HEK293 (cell line): ENCODE data around the gene ADAMTSL4.

Source experiments
- GLI2 ChIP-seq: fragments of 450-650 bp; formaldehyde crosslinking; IDR thresholded peaks from 2 replicates; pipeline ENCODE4; 2017; ENCODE audit warnings: missing biosample characterization, missing genetic modification characterization, low read depth, borderline replicate concordance
- GLI4 ChIP-seq: fragments of 450-650 bp; formaldehyde crosslinking; IDR thresholded peaks from 2 replicates; pipeline ENCODE4 v1.5.1; 2016; ENCODE audit warnings: missing biosample characterization, missing genetic modification characterization
- IKZF3 ChIP-seq: fragments of 450-650 bp; IDR thresholded peaks from 2 replicates; pipeline ENCODE4 v1.5.0; 2018; ENCODE audit warnings: missing biosample characterization, mild to moderate bottlenecking, missing genetic modification characterization, moderate library complexity
- KLF16 ChIP-seq: fragments of 450-650 bp; formaldehyde crosslinking; IDR thresholded peaks from 2 replicates; pipeline ENCODE4 v1.5.1; 2017; ENCODE audit warnings: missing biosample characterization, missing genetic modification characterization
- SP2 ChIP-seq: fragments of 450-650 bp; formaldehyde crosslinking; IDR thresholded peaks from 2 replicates; pipeline ENCODE4 v1.5.1; 2016; ENCODE audit warnings: missing biosample characterization, missing genetic modification characterization
- SP7 ChIP-seq: fragments of 450-650 bp; formaldehyde crosslinking; IDR thresholded peaks from 2 replicates; pipeline ENCODE4 v1.5.1; 2016; ENCODE audit warnings: missing biosample characterization, missing genetic modification characterization
- TSHZ1 ChIP-seq: fragments of 450-650 bp; formaldehyde crosslinking; IDR thresholded peaks from 2 replicates; pipeline ENCODE4 v1.5.1; 2016; ENCODE audit warnings: missing biosample characterization, missing genetic modification characterization, borderline replicate concordance
- ZBTB26 ChIP-seq: fragments of 450-650 bp; formaldehyde crosslinking; optimal IDR thresholded peaks from 2 replicates; pipeline ENCODE3; 2016; ENCODE audit warnings: missing biosample characterization, mild to moderate bottlenecking, missing genetic modification characterization
- ZBTB6 ChIP-seq: fragments of 450-650 bp; formaldehyde crosslinking; IDR thresholded peaks from 2 replicates; pipeline ENCODE4 v1.5.1; 2017; ENCODE audit warnings: missing biosample characterization, missing genetic modification characterization
- ZNF10 ChIP-seq: fragments of 450-650 bp; formaldehyde crosslinking; IDR thresholded peaks from 2 replicates; pipeline ENCODE4 v1.5.1; 2017; ENCODE audit warnings: missing biosample characterization, missing genetic modification characterization
- ZNF133 ChIP-seq: fragments of 450-650 bp; formaldehyde crosslinking; IDR thresholded peaks from 2 replicates; pipeline ENCODE4 v1.5.1; 2016; ENCODE audit warnings: missing biosample characterization, missing genetic modification characterization
- ZNF140 ChIP-seq: fragments of 450-650 bp; formaldehyde crosslinking; IDR thresholded peaks from 2 replicates; pipeline ENCODE4 v1.5.1; 2016; ENCODE audit warnings: missing biosample characterization, missing genetic modification characterization
- ZNF146 ChIP-seq: fragments of 450-650 bp; formaldehyde crosslinking; IDR thresholded peaks from 2 replicates; pipeline ENCODE4 v1.5.1; 2016; ENCODE audit warnings: missing biosample characterization, missing genetic modification characterization
- ZNF175 ChIP-seq: fragments of 450-650 bp; formaldehyde crosslinking; IDR thresholded peaks from 2 replicates; pipeline ENCODE4 v1.5.1; 2016; ENCODE audit warnings: missing biosample characterization, missing genetic modification characterization
- ZNF18 ChIP-seq: fragments of 450-650 bp; formaldehyde crosslinking; IDR thresholded peaks from 2 replicates; pipeline ENCODE4 v1.5.1; 2016; ENCODE audit warnings: missing biosample characterization, missing genetic modification characterization
- ZNF221 ChIP-seq: fragments of 450-650 bp; formaldehyde crosslinking; IDR thresholded peaks from 2 replicates; pipeline ENCODE4 v1.5.1; 2017; ENCODE audit warnings: missing biosample characterization, missing genetic modification characterization, borderline replicate concordance
- ZNF274 ChIP-seq, 2 experiments: fragments of 200-500 bp in 1 of 2; fragments of 450-650 bp in 1 of 2; sonication (Bioruptor generic) in 1 of 2; formaldehyde crosslinking in 1 of 2; IDR thresholded peaks; 2 replicates each; pipeline versions ENCODE4 v1.5.1 to v1.6.1; 2014 to 2016; ENCODE audit warnings: borderline replicate concordance in 1 of 2, inconsistent platforms in 1 of 2, low read length in 1 of 2, missing biosample characterization in 1 of 2, missing genetic modification characterization in 1 of 2
- ZNF311 ChIP-seq: fragments of 450-650 bp; formaldehyde crosslinking; IDR thresholded peaks from 2 replicates; pipeline ENCODE4 v1.5.1; 2017; ENCODE audit warnings: missing biosample characterization, missing genetic modification characterization, borderline replicate concordance
- ZNF398 ChIP-seq: fragments of 450-650 bp; formaldehyde crosslinking; IDR thresholded peaks from 2 replicates; pipeline ENCODE4 v1.5.1; 2017; ENCODE audit warnings: missing biosample characterization, missing genetic modification characterization
- ZNF48 ChIP-seq: fragments of 450-650 bp; formaldehyde crosslinking; IDR thresholded peaks from 2 replicates; pipeline ENCODE4 v1.5.1; 2016; ENCODE audit warnings: missing biosample characterization, missing genetic modification characterization
- ZNF513 ChIP-seq: fragments of 450-650 bp; IDR thresholded peaks from 2 replicates; pipeline ENCODE4 v1.5.1; 2018; ENCODE audit warnings: missing biosample characterization, missing genetic modification characterization
- ZNF530 ChIP-seq: fragments of 450-650 bp; formaldehyde crosslinking; IDR thresholded peaks from 2 replicates; pipeline ENCODE4 v1.5.1; 2016; ENCODE audit warnings: low read depth, missing biosample characterization, missing genetic modification characterization
- ZNF585B ChIP-seq: fragments of 450-650 bp; formaldehyde crosslinking; IDR thresholded peaks from 2 replicates; pipeline ENCODE4 v1.5.1; 2016; ENCODE audit warnings: missing biosample characterization, missing genetic modification characterization
- ZNF596 ChIP-seq: fragments of 450-650 bp; IDR thresholded peaks from 2 replicates; pipeline ENCODE4 v1.5.0; 2018; ENCODE audit warnings: missing biosample characterization, mild to moderate bottlenecking, missing genetic modification characterization, moderate library complexity
- ZNF621 ChIP-seq: fragments of 450-650 bp; formaldehyde crosslinking; IDR thresholded peaks from 2 replicates; pipeline ENCODE4 v1.5.1; 2017; ENCODE audit warnings: missing biosample characterization, missing genetic modification characterization
- ZNF623 ChIP-seq: fragments of 450-650 bp; formaldehyde crosslinking; IDR thresholded peaks from 2 replicates; pipeline ENCODE4 v1.5.1; 2016; ENCODE audit warnings: missing biosample characterization, missing genetic modification characterization
- ZNF701 ChIP-seq: fragments of 450-650 bp; formaldehyde crosslinking; IDR thresholded peaks from 2 replicates; pipeline ENCODE4 v1.5.1; 2016; ENCODE audit warnings: missing biosample characterization, missing genetic modification characterization
- ZNF768 ChIP-seq: fragments of 450-650 bp; formaldehyde crosslinking; IDR thresholded peaks from 2 replicates; pipeline ENCODE4 v1.5.1; 2018; ENCODE audit warnings: missing biosample characterization, mild to moderate bottlenecking, missing genetic modification characterization
- ZSCAN30 ChIP-seq: fragments of 450-650 bp; IDR thresholded peaks from 2 replicates; pipeline ENCODE4 v1.5.1; 2018; ENCODE audit warnings: missing biosample characterization, mild to moderate bottlenecking, missing genetic modification characterization, moderate library complexity

ADAMTSL4 gene

GRCh38 chr1:150561254-150561973 is 12.2 kb downstream of the ADAMTSL4 start (continued):
- peak; percentile 91 for TF ChIP-seq SP2 (tag by site-specific recombination)
- TF ChIP-seq ZNF513 (tag by site-specific recombination), result 0 out of 2 replicates have a peak, but pooled peaks have one; percentile 16
- no peak for TF ChIP-seq ZNF585B (tag by site-specific recombination)
- TF ChIP-seq ZNF175 (tag by site-specific recombination), result no peak
- TF ChIP-seq ZBTB26, result peak; percentile 71
- no peak for TF ChIP-seq GLI4
- TF ChIP-seq ZNF701 (tag by site-specific recombination), result no peak
- TF ChIP-seq IKZF3 (tag by site-specific recombination), result peak; percentile 93
- TF ChIP-seq ZNF274 (IDR thresholded peaks at IDR 0.05; ENCODE audit: low read length), result no peak
- TF ChIP-seq ZNF274 (tag by site-specific recombination; IDR thresholded peaks at IDR 0.05; ENCODE audit: borderline replicate concordance), result no peak
- no peak for TF ChIP-seq ZNF530
- no peak for TF ChIP-seq ZNF398 (tag by site-specific recombination)
- 0 out of 2 replicates have a peak, but pooled peaks have one; percentile 3 for TF ChIP-seq TSHZ1 (tag by site-specific recombination)
- TF ChIP-seq ZNF10 (tag by site-specific recombination), result peak; percentile 42; the same call in 1 of the 2 replicates
- TF ChIP-seq ZNF146, result no peak
- TF ChIP-seq ZNF621 (tag by site-specific recombination), result no peak
- no peak for TF ChIP-seq ZNF48 (tag by site-specific recombination)
- 0 out of 2 replicates have a peak, but pooled peaks have one; percentile 7 for TF ChIP-seq KLF16
- TF ChIP-seq ZNF221 (tag by site-specific recombination), result no peak
- TF ChIP-seq ZNF311 (tag by site-specific recombination), result no peak
- peak; percentile 62; the same call in 1 of the 2 replicates for TF ChIP-seq SP7 (tag by site-specific recombination)
- TF ChIP-seq ZSCAN30 (tag by site-specific recombination), result peak; percentile 8; the same call in 1 of the 2 replicates
- TF ChIP-seq ZNF768 (tag by site-specific recombination), result no peak
- 0 out of 2 replicates have a peak, but pooled peaks have one; percentile 15 for TF ChIP-seq ZNF623
- TF ChIP-seq ZNF596 (tag by site-specific recombination), result no peak
- no peak for TF ChIP-seq GLI2 (tag by site-specific recombination)
- no peak for TF ChIP-seq ZNF18 (tag by site-specific recombination)
- TF ChIP-seq ZNF133 (tag by site-specific recombination), result no peak
- TF ChIP-seq ZNF140 (tag by site-specific recombination), result no peak
- TF ChIP-seq ZBTB6 (tag by site-specific recombination), result peak; percentile 93
